ENCODE results near the gene COL23A1. TPM values are rescaled to one million over a fixed set of nuclear protein-coding genes. Genes with fewer than 3 reads are reported as not detected.

The COL23A1 gene
- total and polyA plus RNA-seq, 2 of the 13 experiments (the other 11 are each of a cell fraction or from before 2014, with no cell fraction given): not detected

DNA sequence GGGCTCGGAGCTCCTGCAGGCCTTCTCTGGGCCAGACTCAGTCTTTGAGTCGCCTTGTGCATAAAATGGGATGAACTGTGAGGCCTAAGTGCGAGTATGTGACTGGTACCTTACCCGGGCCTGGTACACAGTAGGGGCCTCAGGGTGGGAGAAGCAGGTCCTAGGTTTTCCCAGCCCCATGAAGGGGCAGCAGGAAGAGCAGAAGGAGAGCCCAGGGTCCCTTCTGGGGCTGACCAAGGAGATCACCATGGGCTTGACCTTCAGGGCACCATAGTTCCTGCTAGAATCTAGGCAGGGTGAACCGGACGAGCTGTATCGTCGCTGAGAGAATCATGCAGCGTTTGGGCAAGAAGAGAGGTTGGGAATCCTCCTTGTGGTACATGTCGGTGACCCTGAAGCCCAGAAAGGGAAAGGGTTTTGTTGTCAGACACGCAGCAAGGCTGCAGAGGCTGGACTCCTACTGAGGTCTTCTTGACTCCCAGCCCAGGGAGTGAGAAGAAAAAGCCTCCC, 357.2 kb downstream of the COL23A1 start:
- DNase-seq (ENCODE audit: low spot score) (no peak), FAIRE-seq (no peak), ATAC-seq (no peak; the same call in 2 of the 3 replicates)
- H3K4me1 ChIP-seq (ENCODE audit: insufficient read depth, low read length): peaks cover 67% of the 10 kb centered on the region
- POLR2A ChIA-PET: interaction anchor here (0.7 to 3.1 kb wide), 7 partner anchors 12 to 1318 kb away, joined by 3 to 12 read pairs (median 4); partner anchors contain the start of genes HNRNPAB and RUFY1
- H2AFZ ChIP-seq (ENCODE audit: low read length): no peak overlapping the region
- H3K27ac ChIP-seq (ENCODE audit: extremely low read length, insufficient read depth, low read length): peak overlapping the region; percentile 67
- H3K9ac ChIP-seq (ENCODE audit: insufficient read depth, low read depth, low read length): peak overlapping the region; percentile 83
- peaks cover 9 to 17% of the 10 kb centered on the region in 2 experiments; a peak in 4 of 5 replicates for H3K36me3 ChIP-seq (replicated peaks in 1 of 2; ENCODE audit: control insufficient read depth in 1 of 2, insufficient read depth in 2 of 2, low read length in 2 of 2)
- WGBS (ENCODE audit: low lambda C conversion rate): 69% methylated on average over 9 of the region's 11 CpGs
- no peaks in the 10 kb centered on the region for H3K27me3 ChIP-seq (ENCODE audit: control insufficient read depth in 1 of 2, insufficient read depth in 2 of 2, low read length in 2 of 2)
- CTCF ChIA-PET (ENCODE audit: low intra/inter-chr PET ratio, low total read pairs): no interaction called here
- H4K20me1 ChIP-seq (ENCODE audit: insufficient read depth, low read length): no peaks in the 10 kb centered on the region
- intact Hi-C loops (cut with micrococcal nuclease; ENCODE audit: unreplicated experiment): no loop called here
- in situ Hi-C loops (cut with HindIII; ENCODE audit: extremely low pct_ligation_motif_present, low pct_unique_long_range_greater_than_20kb): no loop called here
- peak overlapping the region; percentile 80 for H3K4me2 ChIP-seq (ENCODE audit: low read depth, low read length)
- peak overlapping the region; percentile 69 to 93 (median 87) for H3K4me3 ChIP-seq (replicated peaks in 1 of 3; ENCODE audit: insufficient read depth in 1 of 3, low read depth in 2 of 3, low read length in 3 of 3)
- H3K9me3 ChIP-seq (ENCODE audit: low read length): no peaks in the 10 kb centered on the region
- TSS peak; percentile 58 for BruUV-seq (replicated peaks)
- H3K79me2 ChIP-seq (ENCODE audit: insufficient read depth, low read length): peaks cover 20% of the 10 kb centered on the region
- TF ChIP-seq PAF1 (CRISPR knock-in tag; IDR thresholded peaks at IDR 0.05) (no peak), ZNF121 (CRISPR knock-in tag; IDR thresholded peaks at IDR 0.05) (no peak), NR2F2 (IDR thresholded peaks at IDR 0.05; ENCODE audit: borderline replicate concordance, low read depth) (no peak), ZSCAN30 (CRISPR knock-in tag; IDR thresholded peaks at IDR 0.05) (no peak), SIX4 (CRISPR knock-in tag; IDR thresholded peaks at IDR 0.05) (no peak), CHD2 (IDR thresholded peaks at IDR 0.05; ENCODE audit: low read depth, low read length) (no peak), ZNF296 (CRISPR knock-in tag; conservative IDR thresholded peaks at IDR 0.05) (no peak), SNAI1 (CRISPR knock-in tag; IDR thresholded peaks at IDR 0.05; ENCODE audit: borderline replicate concordance) (no peak), HDAC2 (CRISPR knock-in tag; IDR thresholded peaks at IDR 0.05) (no peak), PITX1 (CRISPR knock-in tag; IDR thresholded peaks at IDR 0.05) (no peak), ZXDC (CRISPR knock-in tag; IDR thresholded peaks at IDR 0.05) (no peak), SRSF4 (IDR thresholded peaks at IDR 0.05; ENCODE audit: low read depth, low read length, poor library complexity, severe bottlenecking) (no peak), RORA (CRISPR knock-in tag; IDR thresholded peaks at IDR 0.05) (no peak), CHCHD3 (CRISPR knock-in tag; IDR thresholded peaks at IDR 0.05) (no peak)
- TF ChIP-seq, protein P1, sequence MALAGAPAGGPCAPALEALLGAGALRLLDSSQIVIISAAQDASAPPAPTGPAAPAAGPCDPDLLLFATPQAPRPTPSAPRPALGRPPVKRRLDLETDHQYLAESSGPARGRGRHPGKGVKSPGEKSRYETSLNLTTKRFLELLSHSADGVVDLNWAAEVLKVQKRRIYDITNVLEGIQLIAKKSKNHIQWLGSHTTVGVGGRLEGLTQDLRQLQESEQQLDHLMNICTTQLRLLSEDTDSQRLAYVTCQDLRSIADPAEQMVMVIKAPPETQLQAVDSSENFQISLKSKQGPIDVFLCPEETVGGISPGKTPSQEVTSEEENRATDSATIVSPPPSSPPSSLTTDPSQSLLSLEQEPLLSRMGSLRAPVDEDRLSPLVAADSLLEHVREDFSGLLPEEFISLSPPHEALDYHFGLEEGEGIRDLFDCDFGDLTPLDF (CRISPR knock-in tag; IDR thresholded peaks at IDR 0.05): no peak
- TF ChIP-seq, protein P2, sequence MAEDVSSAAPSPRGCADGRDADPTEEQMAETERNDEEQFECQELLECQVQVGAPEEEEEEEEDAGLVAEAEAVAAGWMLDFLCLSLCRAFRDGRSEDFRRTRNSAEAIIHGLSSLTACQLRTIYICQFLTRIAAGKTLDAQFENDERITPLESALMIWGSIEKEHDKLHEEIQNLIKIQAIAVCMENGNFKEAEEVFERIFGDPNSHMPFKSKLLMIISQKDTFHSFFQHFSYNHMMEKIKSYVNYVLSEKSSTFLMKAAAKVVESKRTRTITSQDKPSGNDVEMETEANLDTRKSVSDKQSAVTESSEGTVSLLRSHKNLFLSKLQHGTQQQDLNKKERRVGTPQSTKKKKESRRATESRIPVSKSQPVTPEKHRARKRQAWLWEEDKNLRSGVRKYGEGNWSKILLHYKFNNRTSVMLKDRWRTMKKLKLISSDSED (CRISPR knock-in tag; IDR thresholded peaks at IDR 0.05): no peak
- TF ChIP-seq, protein P3, sequence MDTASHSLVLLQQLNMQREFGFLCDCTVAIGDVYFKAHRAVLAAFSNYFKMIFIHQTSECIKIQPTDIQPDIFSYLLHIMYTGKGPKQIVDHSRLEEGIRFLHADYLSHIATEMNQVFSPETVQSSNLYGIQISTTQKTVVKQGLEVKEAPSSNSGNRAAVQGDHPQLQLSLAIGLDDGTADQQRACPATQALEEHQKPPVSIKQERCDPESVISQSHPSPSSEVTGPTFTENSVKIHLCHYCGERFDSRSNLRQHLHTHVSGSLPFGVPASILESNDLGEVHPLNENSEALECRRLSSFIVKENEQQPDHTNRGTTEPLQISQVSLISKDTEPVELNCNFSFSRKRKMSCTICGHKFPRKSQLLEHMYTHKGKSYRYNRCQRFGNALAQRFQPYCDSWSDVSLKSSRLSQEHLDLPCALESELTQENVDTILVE (CRISPR knock-in tag; IDR thresholded peaks at IDR 0.05): no peak
- TF ChIP-seq, protein P4, sequence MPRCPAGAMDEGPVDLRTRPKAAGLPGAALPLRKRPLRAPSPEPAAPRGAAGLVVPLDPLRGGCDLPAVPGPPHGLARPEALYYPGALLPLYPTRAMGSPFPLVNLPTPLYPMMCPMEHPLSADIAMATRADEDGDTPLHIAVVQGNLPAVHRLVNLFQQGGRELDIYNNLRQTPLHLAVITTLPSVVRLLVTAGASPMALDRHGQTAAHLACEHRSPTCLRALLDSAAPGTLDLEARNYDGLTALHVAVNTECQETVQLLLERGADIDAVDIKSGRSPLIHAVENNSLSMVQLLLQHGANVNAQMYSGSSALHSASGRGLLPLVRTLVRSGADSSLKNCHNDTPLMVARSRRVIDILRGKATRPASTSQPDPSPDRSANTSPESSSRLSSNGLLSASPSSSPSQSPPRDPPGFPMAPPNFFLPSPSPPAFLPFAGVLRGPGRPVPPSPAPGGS (CRISPR knock-in tag; IDR thresholded peaks at IDR 0.05): no peak
